Ectodermal cell (in vitro differentiated cells): Measurements from ENCODE around the gene MAST3.
"Not testable (repeated sequence)": the region's sequence is repeated elsewhere in the genome, so short reads cannot be mapped to it uniquely, and the experiment has no call there.

Experiments
- H3K27ac ChIP-seq: 2 replicates; pipeline ENCODE4 v1.7.0; 2013; ENCODE audit warnings: mild to moderate bottlenecking, low read depth, low read length; ENCODE audit not compliant: insufficient read depth, poor library complexity, severe bottlenecking
- H3K27me3 ChIP-seq: 2 replicates; pipeline ENCODE4 v1.7.0; 2013; ENCODE audit warnings: mild to moderate bottlenecking, low read length; ENCODE audit not compliant: insufficient read depth, control insufficient read depth, poor library complexity, severe bottlenecking
- H3K36me3 ChIP-seq: one replicate; pipeline ENCODE4 v1.7.0; 2013; ENCODE audit warnings: low read length; ENCODE audit not compliant: control insufficient read depth, insufficient read depth
- H3K4me1 ChIP-seq: one replicate; pipeline ENCODE4 v1.7.0; 2013; ENCODE audit warnings: low read length; ENCODE audit not compliant: control insufficient read depth, insufficient read depth
- H3K4me3 ChIP-seq: 2 replicates; pipeline ENCODE4 v1.7.0; 2013; ENCODE audit warnings: low read depth, low read length, control low read depth; ENCODE audit not compliant: insufficient read depth
- H3K9me3 ChIP-seq: 2 replicates; pipeline ENCODE4 v1.7.0; 2013; ENCODE audit warnings: mild to moderate bottlenecking, low read length, moderate library complexity; ENCODE audit not compliant: control insufficient read depth
- WGBS, 2 experiments: methylation state at CpG; one replicate each; pipeline ENCODE4 v1.1.7; 2013; ENCODE audit warnings: missing lambda C conversion rate in 2 of 2; 5-methylcytosine and 5-hydroxymethylcytosine counted together

MAST3 gene

DNA sequence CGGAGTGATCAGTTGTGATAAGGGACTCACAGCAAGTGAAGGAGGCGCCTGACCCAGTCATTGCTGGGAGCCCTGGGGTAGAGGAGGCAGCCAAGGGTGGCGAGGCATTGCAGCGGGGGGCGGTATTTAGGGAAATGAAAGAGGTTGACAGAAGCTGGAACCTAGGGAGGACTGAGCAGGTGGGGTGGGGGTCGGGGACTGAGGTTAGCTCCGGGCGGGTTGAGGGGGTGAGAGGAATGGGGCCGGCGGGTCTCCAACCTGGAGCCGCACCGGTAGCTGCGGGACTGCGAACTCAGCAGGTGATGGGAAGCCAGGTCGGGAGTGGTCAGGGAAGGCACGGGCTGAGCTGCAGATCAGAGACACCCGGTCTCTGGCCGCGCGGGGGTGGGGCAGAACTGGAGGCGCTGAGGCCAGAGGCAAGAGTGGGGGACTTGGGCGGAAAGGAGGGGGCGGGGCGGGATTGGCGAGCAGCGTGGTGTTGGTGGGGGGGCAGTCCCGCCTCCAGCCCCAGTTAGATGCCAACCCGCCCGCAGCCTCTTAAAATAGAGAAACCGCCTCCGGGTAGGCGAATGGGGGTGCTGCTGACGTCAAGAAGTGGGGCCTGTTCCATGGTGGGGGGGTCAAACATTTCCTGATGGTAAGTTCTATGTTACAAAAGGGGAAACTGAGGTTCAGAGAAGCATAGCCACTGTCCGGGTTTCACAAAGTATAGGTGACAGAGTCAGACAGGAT is 1.5 kb downstream of the MAST3 start:
- H3K9me3 ChIP-seq: no peaks in the 10 kb centered on the region
- peak overlapping the region; percentile 0 for H3K4me3 ChIP-seq
- peaks cover 7% of the 10 kb centered on the region for H3K4me1 ChIP-seq
- H3K27me3 ChIP-seq: peaks cover 24% of the 10 kb centered on the region
- WGBS, 2 experiments: 17 to 19% methylated on average over 34 of the region's 34 CpGs
- no peak overlapping the region for H3K27ac ChIP-seq
- H3K36me3 ChIP-seq: no peaks in the 10 kb centered on the region

GRCh38 chr19:18099623-18099995 is 2.0 kb downstream of the MAST3 start:
- no peaks in the 10 kb centered on the region for H3K36me3 ChIP-seq
- H3K27ac ChIP-seq: no peak overlapping the region
- 87% methylated on average over 8 of the region's 8 CpGs for WGBS, 2 experiments
- H3K27me3 ChIP-seq: peaks cover 24% of the 10 kb centered on the region
- peaks cover 7% of the 10 kb centered on the region for H3K4me1 ChIP-seq
- H3K4me3 ChIP-seq: no peak overlapping the region
- no peaks in the 10 kb centered on the region for H3K9me3 ChIP-seq

GRCh38 chr19:18100710-18101109 is 3.1 kb downstream of the MAST3 start:
- Histone ChIP-seq H3K4me1 (peaks cover 7% of the 10 kb centered on the region), H3K27me3 (peaks cover 24% of the 10 kb centered on the region), H3K27ac (no peak overlapping the region), H3K36me3 (no peaks in the 10 kb centered on the region), H3K4me3 (no peak overlapping the region), H3K9me3 (no peaks in the 10 kb centered on the region)
- 31 to 36% methylated on average over 18 of the region's 18 CpGs for WGBS, 2 experiments

DNA sequence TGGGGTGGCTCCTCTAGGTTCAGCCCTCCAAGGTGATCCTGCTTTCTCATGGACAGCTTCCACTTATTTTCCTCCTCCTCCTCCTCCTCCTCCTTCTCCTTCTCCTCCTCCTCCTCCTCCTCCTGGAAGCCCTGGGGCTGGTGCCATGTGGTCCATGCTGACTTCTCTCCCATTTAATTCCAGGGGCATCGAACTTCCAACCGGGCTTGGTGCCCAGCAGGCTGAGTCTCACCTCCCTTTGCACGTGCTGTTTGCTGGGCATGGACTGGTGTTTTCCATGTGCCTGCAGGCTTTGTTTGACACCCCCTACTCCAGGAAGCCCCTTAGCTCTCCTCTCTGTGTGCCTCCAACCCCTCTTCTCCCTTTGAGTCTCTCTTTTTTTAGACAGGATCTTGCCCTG is 3.7 kb downstream of the MAST3 start:
- WGBS, 2 experiments: 89 to 92% methylated on average over 3 of the region's 3 CpGs
- no peaks in the 10 kb centered on the region for H3K9me3 ChIP-seq
- H3K27ac ChIP-seq: no peak overlapping the region
- no peaks in the 10 kb centered on the region for H3K36me3 ChIP-seq
- no peak overlapping the region for H3K4me3 ChIP-seq
- H3K4me1 ChIP-seq: peaks cover 7% of the 10 kb centered on the region
- peaks cover 24% of the 10 kb centered on the region for H3K27me3 ChIP-seq

DNA sequence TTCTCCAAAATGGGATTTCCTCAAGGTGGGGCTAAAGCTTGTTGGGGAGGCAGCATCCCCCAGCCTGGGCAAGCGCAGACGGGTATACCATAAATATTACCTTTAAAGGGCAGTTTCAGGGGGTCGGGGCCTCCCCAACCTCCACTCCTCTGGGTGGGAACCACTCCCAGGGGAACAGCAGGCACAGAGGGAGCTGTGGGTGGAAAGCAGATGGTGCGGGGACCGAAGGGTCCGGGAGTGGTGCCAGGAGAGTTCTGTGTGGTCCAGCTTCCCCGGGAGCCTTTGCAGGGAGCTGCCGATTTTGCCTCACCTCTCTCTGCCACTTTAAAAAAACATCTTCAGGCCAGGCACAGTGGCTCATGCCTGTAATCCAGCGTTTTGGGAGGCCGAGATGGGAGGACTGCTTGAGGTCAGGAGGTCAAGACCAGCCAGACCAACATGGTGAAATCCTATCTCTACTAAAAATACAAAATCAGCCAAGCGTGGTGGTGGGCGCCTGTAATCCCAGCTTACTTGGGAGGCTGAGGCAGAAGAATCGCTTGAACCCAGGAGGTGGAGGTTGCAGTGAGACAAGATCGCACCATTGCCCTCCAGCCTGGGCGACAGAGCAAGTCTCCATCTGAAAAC is 5.5 kb downstream of the MAST3 start:
- H3K9me3 ChIP-seq: no peaks in the 10 kb centered on the region
- H3K4me1 ChIP-seq: peaks cover 7% of the 10 kb centered on the region
- H3K36me3 ChIP-seq: no peaks in the 10 kb centered on the region
- no peak overlapping the region for H3K27ac ChIP-seq
- 90 to 94% methylated on average over 15 of the region's 15 CpGs for WGBS, 2 experiments
- no peak overlapping the region for H3K4me3 ChIP-seq
- H3K27me3 ChIP-seq: peaks cover 19% of the 10 kb centered on the region

DNA sequence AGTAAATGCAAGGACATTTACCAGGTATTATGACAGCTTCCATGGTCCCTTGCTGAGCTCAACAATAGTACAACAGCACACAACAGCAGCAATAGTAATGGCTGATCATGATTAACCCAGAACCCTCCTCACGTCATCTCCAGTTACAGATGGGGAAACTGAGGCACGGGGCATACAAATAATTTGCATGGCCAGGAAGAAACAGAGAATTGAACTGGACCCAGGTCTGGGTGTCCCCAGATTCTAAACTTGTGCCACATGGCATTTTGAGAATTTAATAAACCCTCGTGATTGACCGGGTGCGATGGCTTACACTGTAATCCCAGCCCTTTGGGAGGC is 7.2 kb downstream of the MAST3 start:
- Histone ChIP-seq H3K4me3 (peak overlapping the region; percentile 38), H3K27me3 (peaks cover 17% of the 10 kb centered on the region), H3K27ac (peak overlapping the region; percentile 26), H3K4me1 (no peaks in the 10 kb centered on the region), H3K36me3 (no peaks in the 10 kb centered on the region), H3K9me3 (no peaks in the 10 kb centered on the region)
- WGBS, 2 experiments: 74 to 76% methylated on average over 5 of the region's 5 CpGs

DNA sequence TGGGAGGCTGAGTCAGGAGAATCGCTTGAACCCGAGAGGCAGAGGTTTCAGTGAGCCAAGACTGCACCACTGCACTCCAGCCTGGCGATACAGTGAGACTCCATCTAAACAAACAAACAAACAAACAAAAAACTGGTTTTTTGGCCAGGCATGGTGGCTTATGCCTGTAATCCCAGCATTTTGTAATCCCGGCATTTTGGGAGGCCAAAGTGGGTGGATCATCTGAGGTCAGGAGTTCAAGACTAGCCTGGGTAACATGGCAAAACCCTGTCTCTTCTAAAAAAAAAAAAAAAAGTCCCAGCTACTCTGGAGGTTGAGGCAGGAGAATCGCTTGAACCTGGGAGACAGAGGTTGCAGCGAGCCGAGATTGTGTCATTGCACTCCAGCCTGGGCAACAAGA is 7.7 kb downstream of the MAST3 start:
- H3K4me1 ChIP-seq, H3K27ac ChIP-seq, H3K4me3 ChIP-seq, H3K9me3 ChIP-seq, H3K36me3 ChIP-seq: not testable (repeated sequence)
- WGBS, 2 experiments: 83 to 85% methylated on average over 7 of the region's 7 CpGs
- peaks cover 20% of the 10 kb centered on the region for H3K27me3 ChIP-seq

GRCh38 chr19:18107235-18107634 is 9.7 kb downstream of the MAST3 start:
- Histone ChIP-seq H3K9me3 (no peaks in the 10 kb centered on the region), H3K27me3 (peaks cover 32% of the 10 kb centered on the region), H3K36me3 (no peaks in the 10 kb centered on the region), H3K4me1 (no peaks in the 10 kb centered on the region), H3K27ac (no peak overlapping the region), H3K4me3 (no peak overlapping the region)
- 93 to 94% methylated on average over 9 of the region's 9 CpGs for WGBS, 2 experiments

GRCh38 chr19:18108897-18109296 is 11.3 kb downstream of the MAST3 start:
- Histone ChIP-seq H3K36me3 (no peaks in the 10 kb centered on the region), H3K27me3 (peaks cover 32% of the 10 kb centered on the region), H3K27ac (no peak overlapping the region), H3K9me3 (no peaks in the 10 kb centered on the region), H3K4me1 (no peaks in the 10 kb centered on the region), H3K4me3 (no peak overlapping the region)
- 68 to 71% methylated on average over 2 of the region's 2 CpGs for WGBS, 2 experiments

GRCh38 chr19:18109341-18109732 is 11.8 kb downstream of the MAST3 start:
- no peak overlapping the region for H3K27ac ChIP-seq
- H3K4me3 ChIP-seq: peak overlapping the region; percentile 64
- no peaks in the 10 kb centered on the region for H3K4me1 ChIP-seq
- H3K27me3 ChIP-seq: peaks cover 32% of the 10 kb centered on the region
- no peaks in the 10 kb centered on the region for H3K9me3 ChIP-seq
- no peaks in the 10 kb centered on the region for H3K36me3 ChIP-seq
- 38 to 45% methylated on average over 12 of the region's 12 CpGs for WGBS, 2 experiments
